Measurements from ENCODE around the gene TAS2R3.
A peak's percentile ranks its signal among the peaks of the same experiment; 100 is the strongest.
"Not testable (repeated sequence)": the region's sequence is repeated elsewhere in the genome, so short reads cannot be mapped to it uniquely, and the experiment has no call there.

Gene TAS2R3

DNA sequence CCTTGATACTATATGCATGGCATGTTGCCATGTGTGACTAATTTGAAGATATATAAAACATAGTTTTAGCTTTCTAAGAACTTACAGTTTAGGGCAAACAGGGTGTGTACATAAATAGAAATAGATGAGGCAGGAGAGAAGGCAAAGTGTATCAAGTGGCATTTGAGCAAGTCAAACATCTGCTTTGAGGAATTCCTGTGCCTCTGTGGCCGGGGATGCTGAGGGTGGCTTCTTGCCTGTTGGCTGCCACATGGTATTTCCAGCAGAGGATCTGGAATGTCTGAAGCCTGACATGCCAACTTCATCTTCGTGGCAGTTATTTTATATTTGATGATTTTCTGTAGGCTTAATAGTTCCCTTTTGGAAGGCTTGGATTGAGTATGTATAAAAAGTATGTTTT lies 19.8 kb upstream of the TAS2R3 start:
- TF ChIP-seq, protein P1, sequence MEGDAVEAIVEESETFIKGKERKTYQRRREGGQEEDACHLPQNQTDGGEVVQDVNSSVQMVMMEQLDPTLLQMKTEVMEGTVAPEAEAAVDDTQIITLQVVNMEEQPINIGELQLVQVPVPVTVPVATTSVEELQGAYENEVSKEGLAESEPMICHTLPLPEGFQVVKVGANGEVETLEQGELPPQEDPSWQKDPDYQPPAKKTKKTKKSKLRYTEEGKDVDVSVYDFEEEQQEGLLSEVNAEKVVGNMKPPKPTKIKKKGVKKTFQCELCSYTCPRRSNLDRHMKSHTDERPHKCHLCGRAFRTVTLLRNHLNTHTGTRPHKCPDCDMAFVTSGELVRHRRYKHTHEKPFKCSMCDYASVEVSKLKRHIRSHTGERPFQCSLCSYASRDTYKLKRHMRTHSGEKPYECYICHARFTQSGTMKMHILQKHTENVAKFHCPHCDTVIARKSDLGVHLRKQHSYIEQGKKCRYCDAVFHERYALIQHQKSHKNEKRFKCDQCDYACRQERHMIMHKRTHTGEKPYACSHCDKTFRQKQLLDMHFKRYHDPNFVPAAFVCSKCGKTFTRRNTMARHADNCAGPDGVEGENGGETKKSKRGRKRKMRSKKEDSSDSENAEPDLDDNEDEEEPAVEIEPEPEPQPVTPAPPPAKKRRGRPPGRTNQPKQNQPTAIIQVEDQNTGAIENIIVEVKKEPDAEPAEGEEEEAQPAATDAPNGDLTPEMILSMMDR (IDR thresholded peaks at IDR 0.05; ENCODE audit: low read depth, low read length): no peak
- no peak for DNase-seq (ENCODE audit: extremely low read depth, low read depth)

- DNase-seq (ENCODE audit: extremely low read depth, low read depth): no peak
- TF ChIP-seq, protein P1 (IDR thresholded peaks at IDR 0.05; ENCODE audit: low read depth, low read length): no peak
These were observed 15.5 kb upstream of the TAS2R3 start for GRCh38 chr7:141748396-141748795.

DNA sequence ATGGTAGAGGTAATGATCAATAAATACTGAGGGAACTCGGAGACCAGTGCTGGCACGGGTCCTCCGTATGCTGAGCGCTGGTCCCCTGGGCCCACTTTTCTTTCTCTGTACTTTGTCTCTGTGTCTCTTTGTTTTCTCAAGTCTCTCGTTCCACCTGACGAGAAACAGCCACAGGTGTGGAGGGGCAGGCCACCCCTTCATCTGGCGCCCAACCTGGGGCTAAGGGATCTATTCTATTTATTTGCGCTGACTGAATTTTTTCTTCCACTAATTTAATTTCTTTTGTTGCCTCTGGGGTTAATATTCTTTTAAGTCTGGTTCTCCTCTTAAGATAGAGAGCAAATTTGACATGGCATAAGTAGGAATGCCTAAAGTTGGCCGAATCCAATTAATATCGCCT lies 12.0 kb upstream of the TAS2R3 start:
- not testable (repeated sequence) for DNase-seq (ENCODE audit: extremely low read depth, low read depth)

- no peak for DNase-seq (ENCODE audit: extremely low read depth, low read depth)
These were observed 11.3 kb upstream of the TAS2R3 start for GRCh38 chr7:141752634-141753033.

DNA sequence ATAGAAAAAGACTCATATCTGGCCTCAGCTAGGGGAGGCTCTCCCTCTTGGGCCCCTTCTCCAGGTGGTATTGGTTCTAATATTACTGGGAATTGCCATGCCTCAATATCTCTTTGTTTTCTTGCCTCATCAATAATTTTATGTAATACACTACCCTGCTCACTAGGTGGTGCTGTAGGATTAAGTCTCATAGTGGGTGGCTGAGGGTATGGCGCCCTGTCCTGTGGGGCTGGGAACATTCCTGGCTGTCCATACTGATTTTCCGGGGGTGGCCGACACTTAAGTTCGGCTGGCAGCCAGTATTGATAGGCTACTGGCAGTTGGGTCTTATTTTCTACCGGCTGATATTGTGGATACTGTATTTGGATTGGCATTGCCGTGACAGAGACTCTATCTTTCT lies 9.0 kb upstream of the TAS2R3 start:
- TF ChIP-seq, protein P1 (IDR thresholded peaks at IDR 0.05; ENCODE audit: low read depth, low read length): peak; percentile 29
- no peak for DNase-seq (ENCODE audit: extremely low read depth, low read depth)

More at GRCh38 chr7:141752634-141753033, 11.3 kb upstream of the TAS2R3 start:
- TF ChIP-seq, protein P1 (IDR thresholded peaks at IDR 0.05; ENCODE audit: low read depth, low read length): peak; percentile 11

DNA sequence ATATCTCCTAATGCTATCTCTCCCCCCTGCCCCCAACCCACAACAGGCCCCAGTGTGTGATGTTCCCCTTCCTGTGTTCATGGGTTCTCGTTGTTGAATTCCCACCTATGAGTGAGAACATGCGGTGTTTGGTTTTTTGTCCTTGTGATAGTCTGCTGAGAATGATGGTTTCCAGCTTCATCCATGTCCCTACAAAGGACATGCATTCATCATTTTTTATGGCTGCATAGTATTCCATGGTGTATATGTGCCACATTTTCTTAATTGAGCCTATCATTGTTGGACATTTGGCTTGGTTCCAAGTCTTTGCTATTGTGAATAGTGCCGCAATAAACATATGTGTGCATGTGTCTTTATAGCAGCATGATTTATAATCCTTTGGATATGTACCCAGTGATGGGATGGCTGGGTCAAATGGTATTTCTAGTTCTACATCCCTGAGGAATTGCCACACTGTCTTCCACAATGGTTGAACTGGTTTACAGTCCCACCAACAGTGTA lies 6.2 kb downstream of the TAS2R3 start:
- not testable (repeated sequence) for DNase-seq (ENCODE audit: extremely low read depth, low read depth)

DNA sequence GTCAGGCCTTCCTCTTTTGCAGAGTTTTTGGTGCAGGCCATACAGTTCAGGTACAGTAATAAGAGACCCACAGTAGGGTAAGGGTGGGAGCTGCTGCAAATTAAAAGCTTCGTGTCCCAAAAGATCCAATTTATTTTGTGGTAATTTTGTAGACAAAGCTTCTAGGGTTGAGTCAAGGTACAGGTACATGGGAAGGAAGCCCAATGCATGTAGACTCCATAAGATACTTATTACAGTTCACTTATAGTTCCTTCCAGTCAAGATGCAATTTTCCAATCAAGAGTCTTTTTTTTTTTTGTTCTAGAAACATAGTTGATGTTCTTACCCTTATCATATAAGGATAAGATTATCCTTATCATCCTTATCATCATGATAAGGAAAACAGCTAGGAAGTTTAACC lies 12.5 kb downstream of the TAS2R3 start, which contains the start of gene TAS2R4:
TAS2R4 (plus strand) TSS at position 301 of the 400 bp plus-strand sequence. CDS start 1,815 bp downstream, outside the sequence.
- TF ChIP-seq, protein P1 (IDR thresholded peaks at IDR 0.05; ENCODE audit: low read depth, low read length): no peak
- DNase-seq (ENCODE audit: extremely low read depth, low read depth): no peak

- TF ChIP-seq, protein P1 (IDR thresholded peaks at IDR 0.05; ENCODE audit: low read depth, low read length): peak; percentile 82
- peak; percentile 15 for DNase-seq (ENCODE audit: extremely low read depth, low read depth)
These were observed 22.0 kb downstream of the TAS2R3 start for GRCh38 chr7:141785706-141786552.

Measured in AG09319 (cell line).